ENCODE measurements around the gene NME4. TPM values are rescaled to one million over a fixed set of nuclear protein-coding genes. Genes with fewer than 3 reads are reported as not detected.

NME4 gene
- polyA plus RNA-seq, 3 donors, result 26.7 to 31.4 (median 26.9) TPM

GRCh38 chr16:381012-381788 is 15.8 kb upstream of the NME4 start:
- Mint-ChIP-seq H3K4me1 (peaks cover 36% of the 10 kb centered on the region), H3K27me3 (ENCODE audit: low read depth in 3 of 3) (peaks cover 0 to 14% (median 9%) of the 10 kb centered on the region in 3 donors), H3K27ac (no peak overlapping the region), H3K4me3 (peak overlapping the region; percentile 80 to 88), H3K36me3 (peaks cover 6 to 12% of the 10 kb centered on the region in 2 donors), H3K9me3 (no peaks in the 10 kb centered on the region)
- Histone ChIP-seq H3K9me3 (replicated peaks in 1 of 2; ENCODE audit: control insufficient read depth in 1 of 2, insufficient read depth in 1 of 2, low read length in 2 of 2) (no peaks in the 10 kb centered on the region), H3K4me1 (ENCODE audit: control insufficient read depth in 1 of 2, insufficient read depth in 2 of 2, low read length in 2 of 2) (peaks cover 39 to 46% of the 10 kb centered on the region in 2 donors), H3K27ac (ENCODE audit: low read depth in 1 of 2, low read length in 2 of 2) (peak overlapping the region in 1 of 2 donors; percentile 31), H2AFZ (ENCODE audit: insufficient read depth, low read depth, low read length, poor library complexity, severe bottlenecking) (peak overlapping the region; percentile 71), H3K4me3 (replicated peaks in 1 of 3; ENCODE audit: low read depth in 2 of 3, low read length in 3 of 3) (peak overlapping the region; percentile 78 to 88 (median 87)), H3K36me3 (replicated peaks in 1 of 2; ENCODE audit: control insufficient read depth in 1 of 2, insufficient read depth in 2 of 2, low read length in 2 of 2) (peaks cover 17% of the 10 kb centered on the region in 2 donors), H3K79me2 (ENCODE audit: insufficient read depth, low read length) (peaks cover 35% of the 10 kb centered on the region), H4K20me1 (ENCODE audit: insufficient read depth, low read length) (peaks cover 32% of the 10 kb centered on the region), H3K9ac (ENCODE audit: insufficient read depth, low read length, poor library complexity, severe bottlenecking) (peak overlapping the region; percentile 76), H3K27me3 (ENCODE audit: control insufficient read depth in 2 of 2, insufficient read depth in 2 of 2, low read length in 2 of 2) (no peaks in the 10 kb centered on the region), H3K4me2 (replicated peaks; ENCODE audit: extremely low read depth, low read length, poor library complexity, severe bottlenecking) (peak overlapping the region; percentile 95)
- intact Hi-C loops (cut with micrococcal nuclease), result no loop called here
- DNase-seq, result no peak
- TF ChIP-seq, protein P1, sequence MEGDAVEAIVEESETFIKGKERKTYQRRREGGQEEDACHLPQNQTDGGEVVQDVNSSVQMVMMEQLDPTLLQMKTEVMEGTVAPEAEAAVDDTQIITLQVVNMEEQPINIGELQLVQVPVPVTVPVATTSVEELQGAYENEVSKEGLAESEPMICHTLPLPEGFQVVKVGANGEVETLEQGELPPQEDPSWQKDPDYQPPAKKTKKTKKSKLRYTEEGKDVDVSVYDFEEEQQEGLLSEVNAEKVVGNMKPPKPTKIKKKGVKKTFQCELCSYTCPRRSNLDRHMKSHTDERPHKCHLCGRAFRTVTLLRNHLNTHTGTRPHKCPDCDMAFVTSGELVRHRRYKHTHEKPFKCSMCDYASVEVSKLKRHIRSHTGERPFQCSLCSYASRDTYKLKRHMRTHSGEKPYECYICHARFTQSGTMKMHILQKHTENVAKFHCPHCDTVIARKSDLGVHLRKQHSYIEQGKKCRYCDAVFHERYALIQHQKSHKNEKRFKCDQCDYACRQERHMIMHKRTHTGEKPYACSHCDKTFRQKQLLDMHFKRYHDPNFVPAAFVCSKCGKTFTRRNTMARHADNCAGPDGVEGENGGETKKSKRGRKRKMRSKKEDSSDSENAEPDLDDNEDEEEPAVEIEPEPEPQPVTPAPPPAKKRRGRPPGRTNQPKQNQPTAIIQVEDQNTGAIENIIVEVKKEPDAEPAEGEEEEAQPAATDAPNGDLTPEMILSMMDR (IDR thresholded peaks at IDR 0.05), result no peak
- WGBS (ENCODE audit: insufficient coverage), result under 1% methylated on average over 70 of the region's 73 CpGs

DNA sequence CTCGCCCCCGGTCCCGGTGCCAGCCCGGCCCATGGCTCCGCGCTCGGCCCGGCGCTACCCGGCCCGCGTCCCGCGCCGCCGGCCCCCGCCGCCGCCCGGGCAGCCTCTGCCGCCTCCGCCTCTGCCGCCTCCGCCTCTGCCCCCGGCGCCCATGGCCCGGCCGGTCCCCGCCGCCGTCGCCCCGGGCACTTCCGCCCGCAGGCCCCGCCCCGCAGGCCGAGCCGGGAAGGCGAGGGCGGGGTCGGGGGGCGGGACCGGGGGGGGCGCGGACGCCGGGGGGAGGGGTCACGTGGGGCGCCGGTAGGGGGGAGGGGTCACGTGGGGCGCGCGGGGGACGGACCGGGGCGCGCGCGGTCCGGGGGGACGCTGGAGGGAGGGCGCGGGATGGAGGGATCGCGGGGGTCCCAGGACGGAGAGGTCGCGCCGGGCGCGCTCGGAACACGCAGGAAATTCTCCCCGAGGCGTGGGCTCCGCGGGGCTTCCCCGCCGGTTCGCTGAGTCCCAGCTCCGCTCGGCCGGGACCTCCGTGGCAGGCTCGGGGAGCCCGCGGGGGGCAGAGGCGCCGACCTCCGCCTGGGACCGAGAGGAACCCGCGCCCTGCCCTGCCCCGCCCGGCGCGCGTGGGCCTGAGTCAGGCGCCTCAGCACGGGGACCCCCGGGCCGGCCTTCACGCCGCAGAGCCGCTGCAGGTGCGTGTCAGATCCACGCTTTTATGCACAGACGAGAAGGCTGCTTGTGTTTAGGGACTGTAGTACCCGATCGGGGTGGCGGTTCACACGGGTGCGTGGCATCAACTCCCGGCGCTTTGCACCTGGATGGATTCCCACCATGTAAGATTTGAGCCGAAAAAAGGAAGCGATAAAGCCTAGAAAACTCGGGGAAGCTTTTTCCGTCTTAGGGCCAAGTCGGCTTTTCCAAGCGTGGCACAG is 14.9 kb upstream of the NME4 start, which contains the start of gene PGAP6:
Gene PGAP6, minus strand, starts transcription at position 190 of the 929 bp plus-strand sequence. Its CDS starts 157 bp downstream, at position 33.
- H3K9me3 ChIP-seq (replicated peaks in 1 of 2; ENCODE audit: control insufficient read depth in 1 of 2, insufficient read depth in 1 of 2, low read length in 2 of 2), result no peaks in the 10 kb centered on the region
- peak within 1 kb of the TSS; percentile 99 for H3K4me2 ChIP-seq (replicated peaks; ENCODE audit: extremely low read depth, low read length, poor library complexity, severe bottlenecking)
- peak; percentile 39 to 72 (median 54) for DNase-seq
- TF ChIP-seq, protein P1 (IDR thresholded peaks at IDR 0.05), result no peak
- H3K4me1 ChIP-seq (ENCODE audit: control insufficient read depth in 1 of 2, insufficient read depth in 2 of 2, low read length in 2 of 2), result peaks cover 39 to 52% of the 10 kb centered on the region in 2 donors
- WGBS (ENCODE audit: insufficient coverage), result under 1% methylated on average over 82 of the region's 123 CpGs
- H3K36me3 ChIP-seq (replicated peaks in 1 of 2; ENCODE audit: control insufficient read depth in 1 of 2, insufficient read depth in 2 of 2, low read length in 2 of 2), result peaks cover 8% of the 10 kb centered on the region in 2 donors
- peak within 1 kb of the TSS in 1 of 2 donors; percentile 71 for H3K27ac ChIP-seq (ENCODE audit: low read depth in 1 of 2, low read length in 2 of 2)
- peak within 1 kb of the TSS; percentile 81 for H3K9ac ChIP-seq (ENCODE audit: insufficient read depth, low read length, poor library complexity, severe bottlenecking)
- intact Hi-C loops (cut with micrococcal nuclease), result loop anchor here in 1 of 2 donors (2.0 kb wide), 1 partner anchor 29 kb away; the partner anchor contains the start of gene AXIN1
- Mint-ChIP-seq H3K27ac (peak within 1 kb of the TSS in 6 of 7 donors; percentile 49 to 93 (median 69)), H3K36me3 (peaks cover 3 to 8% of the 10 kb centered on the region in 2 donors), H3K4me3 (peak within 1 kb of the TSS; percentile 91 to 92), H3K9me3 (no peaks in the 10 kb centered on the region), H3K4me1 (peaks cover 39% of the 10 kb centered on the region), H3K27me3 (ENCODE audit: low read depth in 3 of 3) (peaks cover 0 to 14% (median 9%) of the 10 kb centered on the region in 3 donors)
- H3K79me2 ChIP-seq (ENCODE audit: insufficient read depth, low read length), result peaks cover 35% of the 10 kb centered on the region
- H3K4me3 ChIP-seq (replicated peaks in 1 of 3; ENCODE audit: low read depth in 2 of 3, low read length in 3 of 3), result peak within 1 kb of the TSS; percentile 78 to 92 (median 88)
- peaks cover 32% of the 10 kb centered on the region for H4K20me1 ChIP-seq (ENCODE audit: insufficient read depth, low read length)
- peak within 1 kb of the TSS; percentile 81 for H2AFZ ChIP-seq (ENCODE audit: insufficient read depth, low read depth, low read length, poor library complexity, severe bottlenecking)
- H3K27me3 ChIP-seq (ENCODE audit: control insufficient read depth in 2 of 2, insufficient read depth in 2 of 2, low read length in 2 of 2), result no peaks in the 10 kb centered on the region

All from CD14-positive monocyte (primary cell).